ENCODE measurements around the gene HACD4. TPM values are rescaled to one million over a fixed set of nuclear protein-coding genes. Genes with fewer than 3 reads are reported as not detected.

HACD4 gene
- total RNA-seq, 1 experiment from 2014 or later: 4.5 TPM

DNA sequence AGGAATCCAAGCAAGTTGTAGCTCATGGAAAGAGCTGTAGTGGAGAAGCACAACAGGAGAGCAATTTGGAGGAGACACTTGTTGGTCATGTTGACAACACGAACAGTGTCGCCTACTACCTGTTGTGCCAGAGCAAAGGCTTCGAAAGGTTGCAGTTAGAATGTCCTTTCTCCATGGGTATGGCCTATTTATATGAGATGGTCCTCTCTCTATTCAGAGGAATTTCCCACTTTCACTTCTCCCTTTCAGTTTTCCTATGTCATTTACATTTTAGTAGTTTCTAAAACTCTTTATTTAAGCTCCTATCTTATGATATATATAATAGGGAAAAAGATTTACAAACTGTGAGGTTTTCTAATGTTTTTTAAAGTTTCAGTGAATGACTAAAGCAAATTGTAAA is 46.3 kb upstream of the HACD4 start, which contains the start of gene IFNB1:
Gene IFNB1, minus strand, starts transcription at position 162 of the 400 bp plus-strand sequence. Its CDS starts 73 bp downstream, at position 89.
- ChIA-PET CTCF (no interaction called here), POLR2A (ENCODE audit: unreplicated experiment) (no interaction called here)
- no peak for DNase-seq
- Histone ChIP-seq H4K20me1 (ENCODE audit: insufficient read depth) (no peaks in the 10 kb centered on the region), H3K4me3 (no peak within 1 kb of the TSS), H3F3A (ENCODE audit: insufficient read depth, low read depth) (no peaks in the 10 kb centered on the region), H3K9me2 (ENCODE audit: insufficient read depth) (no peaks in the 10 kb centered on the region), H3K4me2 (no peak within 1 kb of the TSS), H3K27ac (no peak within 1 kb of the TSS), H3K27me3 (ENCODE audit: insufficient read depth, low read depth) (no peaks in the 10 kb centered on the region), H3K79me2 (ENCODE audit: low read depth) (no peaks in the 10 kb centered on the region), H3K36me3 (ENCODE audit: low read depth) (no peaks in the 10 kb centered on the region), H2AFZ (no peak within 1 kb of the TSS), H3K4me1 (replicated peaks; ENCODE audit: insufficient read depth) (no peaks in the 10 kb centered on the region), H3K9me3 (ENCODE audit: insufficient read depth, low read depth) (no peaks in the 10 kb centered on the region)
- intact Hi-C loops (cut with micrococcal nuclease; ENCODE audit: unreplicated experiment): no loop called here
- no TSS peak for BruUV-seq (replicated peaks)
- no peak for TF ChIP-seq EZH2 (IDR thresholded peaks at IDR 0.05; ENCODE audit: low read depth)
- TF ChIP-seq, protein P1, sequence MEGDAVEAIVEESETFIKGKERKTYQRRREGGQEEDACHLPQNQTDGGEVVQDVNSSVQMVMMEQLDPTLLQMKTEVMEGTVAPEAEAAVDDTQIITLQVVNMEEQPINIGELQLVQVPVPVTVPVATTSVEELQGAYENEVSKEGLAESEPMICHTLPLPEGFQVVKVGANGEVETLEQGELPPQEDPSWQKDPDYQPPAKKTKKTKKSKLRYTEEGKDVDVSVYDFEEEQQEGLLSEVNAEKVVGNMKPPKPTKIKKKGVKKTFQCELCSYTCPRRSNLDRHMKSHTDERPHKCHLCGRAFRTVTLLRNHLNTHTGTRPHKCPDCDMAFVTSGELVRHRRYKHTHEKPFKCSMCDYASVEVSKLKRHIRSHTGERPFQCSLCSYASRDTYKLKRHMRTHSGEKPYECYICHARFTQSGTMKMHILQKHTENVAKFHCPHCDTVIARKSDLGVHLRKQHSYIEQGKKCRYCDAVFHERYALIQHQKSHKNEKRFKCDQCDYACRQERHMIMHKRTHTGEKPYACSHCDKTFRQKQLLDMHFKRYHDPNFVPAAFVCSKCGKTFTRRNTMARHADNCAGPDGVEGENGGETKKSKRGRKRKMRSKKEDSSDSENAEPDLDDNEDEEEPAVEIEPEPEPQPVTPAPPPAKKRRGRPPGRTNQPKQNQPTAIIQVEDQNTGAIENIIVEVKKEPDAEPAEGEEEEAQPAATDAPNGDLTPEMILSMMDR (conservative IDR thresholded peaks at IDR 0.05): no peak

DNA sequence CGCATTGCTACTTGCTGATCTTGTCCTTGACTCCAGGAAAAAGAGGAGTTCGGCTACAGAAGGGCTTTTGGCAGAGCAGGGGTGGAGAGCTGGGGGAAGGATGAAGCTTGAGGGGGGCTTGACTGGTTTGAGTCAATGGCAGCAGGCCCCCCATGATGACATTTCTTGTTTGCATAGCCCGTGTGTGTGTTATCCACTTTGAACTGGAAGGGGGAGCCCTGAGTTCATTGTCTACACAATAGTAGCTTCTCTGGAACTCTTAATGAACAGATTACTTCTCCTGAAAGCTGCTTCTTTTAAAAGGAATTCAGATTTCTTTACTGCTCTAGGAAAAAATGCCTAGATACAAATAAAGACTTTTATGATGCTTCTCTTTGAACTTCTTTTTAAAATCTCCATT is 44.0 kb upstream of the HACD4 start:
- no TSS peak for BruUV-seq (replicated peaks)
- H3K4me1 ChIP-seq (replicated peaks; ENCODE audit: insufficient read depth): no peaks in the 10 kb centered on the region
- TF ChIP-seq EZH2 (IDR thresholded peaks at IDR 0.05; ENCODE audit: low read depth): no peak
- TF ChIP-seq, protein P1 (conservative IDR thresholded peaks at IDR 0.05): no peak
- H3K36me3 ChIP-seq (ENCODE audit: low read depth): no peaks in the 10 kb centered on the region
- DNase-seq: no peak
- no peaks in the 10 kb centered on the region for H4K20me1 ChIP-seq (ENCODE audit: insufficient read depth)
- H3K27me3 ChIP-seq (ENCODE audit: insufficient read depth, low read depth): no peaks in the 10 kb centered on the region
- no peaks in the 10 kb centered on the region for H3K79me2 ChIP-seq (ENCODE audit: low read depth)
- no peaks in the 10 kb centered on the region for H3K9me3 ChIP-seq (ENCODE audit: insufficient read depth, low read depth)
- H3K4me3 ChIP-seq: no peak overlapping the region
- H3F3A ChIP-seq (ENCODE audit: insufficient read depth, low read depth): no peaks in the 10 kb centered on the region
- no peaks in the 10 kb centered on the region for H3K9me2 ChIP-seq (ENCODE audit: insufficient read depth)
- intact Hi-C loops (cut with micrococcal nuclease; ENCODE audit: unreplicated experiment): no loop called here
- POLR2A ChIA-PET (ENCODE audit: unreplicated experiment): no interaction called here
- CTCF ChIA-PET: no interaction called here
- H3K27ac ChIP-seq: no peak overlapping the region
- H3K4me2 ChIP-seq: no peak overlapping the region
- H2AFZ ChIP-seq: no peak overlapping the region

DNA sequence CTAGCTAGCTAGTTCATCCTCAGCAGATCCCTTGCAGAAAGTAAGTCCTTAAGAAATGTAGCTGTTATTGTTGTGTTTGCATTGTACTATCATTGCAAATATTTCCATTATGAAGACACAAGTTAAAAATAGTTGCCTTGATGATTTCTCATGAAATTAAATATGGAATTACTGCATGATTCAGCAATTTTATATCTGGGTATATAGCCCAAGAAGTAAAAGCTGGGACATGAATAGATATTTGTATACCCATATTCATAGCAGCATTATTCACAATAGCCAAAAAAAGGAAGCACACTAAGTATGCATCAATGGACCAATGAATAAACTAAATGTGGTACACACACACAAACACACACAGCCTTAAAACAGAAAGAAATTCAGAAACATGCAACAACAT is 39.5 kb upstream of the HACD4 start:
- Histone ChIP-seq H3K27me3 (ENCODE audit: insufficient read depth, low read depth) (no peaks in the 10 kb centered on the region), H3K36me3 (ENCODE audit: low read depth) (no peaks in the 10 kb centered on the region), H3K9me3 (ENCODE audit: insufficient read depth, low read depth) (no peaks in the 10 kb centered on the region), H4K20me1 (ENCODE audit: insufficient read depth) (no peaks in the 10 kb centered on the region), H2AFZ (no peak overlapping the region), H3K27ac (no peak overlapping the region), H3K4me3 (no peak overlapping the region), H3K9me2 (ENCODE audit: insufficient read depth) (no peaks in the 10 kb centered on the region), H3F3A (ENCODE audit: insufficient read depth, low read depth) (no peaks in the 10 kb centered on the region), H3K79me2 (ENCODE audit: low read depth) (no peaks in the 10 kb centered on the region), H3K4me1 (replicated peaks; ENCODE audit: insufficient read depth) (peaks cover 10% of the 10 kb centered on the region; the same call in 1 of the 2 replicates), H3K4me2 (no peak overlapping the region)
- ChIA-PET CTCF (interaction anchor here (0.6 kb wide), 1 partner anchor 23 kb away, joined by 3 read pairs; no protein-coding TSS in a partner anchor), POLR2A (ENCODE audit: unreplicated experiment) (no interaction called here)
- TF ChIP-seq, protein P1 (conservative IDR thresholded peaks at IDR 0.05): no peak
- no peak for TF ChIP-seq EZH2 (IDR thresholded peaks at IDR 0.05; ENCODE audit: low read depth)
- no peak for DNase-seq
- no TSS peak for BruUV-seq (replicated peaks)
- intact Hi-C loops (cut with micrococcal nuclease; ENCODE audit: unreplicated experiment): no loop called here

All from PC-9 (cell line).